Muscle of leg (tissue), 11 donors: ENCODE data around the gene WDR83. TPM values are rescaled to one million over a fixed set of nuclear protein-coding genes. Genes with fewer than 3 reads are reported as not detected.
A peak's percentile ranks its signal among the peaks of the same experiment; 100 is the strongest.
"Not testable (repeated sequence)": the region's sequence is repeated elsewhere in the genome, so short reads cannot be mapped to it uniquely, and the experiment has no call there.

Experiments used
- DNase-seq: peaks from one replicate; pipeline ENCODE4 v3.0.0; 2013
- H3K27ac ChIP-seq: one replicate; pipeline ENCODE4 v1.5.1; 2013; ENCODE audit warnings: mild to moderate bottlenecking, low read length, control low read depth
- H3K27me3 ChIP-seq: one replicate; pipeline ENCODE4 v1.6.1; 2013; ENCODE audit warnings: low read length; ENCODE audit not compliant: control insufficient read depth, insufficient read depth
- H3K36me3 ChIP-seq: one replicate; pipeline ENCODE4 v1.6.1; 2013; ENCODE audit warnings: low read length; ENCODE audit not compliant: control insufficient read depth, insufficient read depth
- H3K4me1 ChIP-seq: one replicate; pipeline ENCODE4 v1.6.1; 2013; ENCODE audit warnings: low read length; ENCODE audit not compliant: control insufficient read depth, insufficient read depth
- H3K4me3 ChIP-seq: one replicate; pipeline ENCODE4 v1.5.1; 2013; ENCODE audit warnings: low read length, control low read depth
- H3K9me3 ChIP-seq: replicated peaks from 2 replicates; pipeline ENCODE4 v1.6.1; 2013; ENCODE audit warnings: low read depth, low read length; ENCODE audit not compliant: control insufficient read depth
- WGBS: methylation state at CpG from one replicate; pipeline ENCODE4 v1.1.5; 2013; ENCODE audit warnings: missing lambda C conversion rate; ENCODE audit not compliant: insufficient coverage; 5-methylcytosine and 5-hydroxymethylcytosine counted together
- polyA plus RNA-seq, 8 donors: library from polyadenylated mRNA; unstranded; fragments of 120-200 nt; gene quantifications; one replicate each; pipeline versions ENCODE4 v1.2.1 to v1.2.3, GENCODE V29; 2013; ENCODE audit warnings: inconsistent platforms in 1 of 8, low replicate concordance in 1 of 8; ENCODE audit not compliant: insufficient read length in 8 of 8, insufficient read depth in 1 of 8
- total RNA-seq: library from RNA; stranded (reverse); fragments of 120-200 nt; gene quantifications from one replicate; pipeline ENCODE4 v1.2.4, GENCODE V29; 2013

WDR83 gene
- total and polyA plus RNA-seq, 9 donors = 6.8 to 16.0 (median 13.0) TPM

GRCh38 chr19:12696366-12697335 is 30.0 kb downstream of the WDR83 start, which contains the start of gene FBXW9:
FBXW9 (minus strand) TSS chr19:12696631; CDS start chr19:12696581, 50 bp downstream.
- under 1% methylated on average over 51 of the region's 59 CpGs for WGBS
- Histone ChIP-seq H3K27ac (peak within 1 kb of the TSS; percentile 95), H3K4me3 (peak within 1 kb of the TSS; percentile 96), H3K4me1 (peaks cover 14% of the 10 kb centered on the region), H3K36me3 (peaks cover 30% of the 10 kb centered on the region), H3K27me3 (no peaks in the 10 kb centered on the region), H3K9me3 (no peaks in the 10 kb centered on the region)
- peak; percentile 98 for DNase-seq

- H3K9me3 ChIP-seq, H3K27ac ChIP-seq, DNase-seq, H3K27me3 ChIP-seq, H3K4me3 ChIP-seq: not testable (repeated sequence)
- Histone ChIP-seq H3K4me1 (peaks cover 14% of the 10 kb centered on the region), H3K36me3 (peaks cover 38% of the 10 kb centered on the region)
- WGBS = 94% methylated on average over 20 of the region's 22 CpGs
These were observed 30.8 kb downstream of the WDR83 start for GRCh38 chr19:12697425-12697824.

- 93% methylated on average over 3 of the region's 6 CpGs for WGBS
- no peaks in the 10 kb centered on the region for H3K9me3 ChIP-seq
- no peak overlapping the region for H3K4me3 ChIP-seq
- peaks cover 45% of the 10 kb centered on the region for H3K36me3 ChIP-seq
- H3K4me1 ChIP-seq = peaks cover 14% of the 10 kb centered on the region
- no peaks in the 10 kb centered on the region for H3K27me3 ChIP-seq
- no peak overlapping the region for H3K27ac ChIP-seq
- no peak for DNase-seq
These were observed 31.5 kb downstream of the WDR83 start for GRCh38 chr19:12698138-12698537.

GRCh38 chr19:12701596-12702282 is 35.1 kb downstream of the WDR83 start:
- H3K9me3 ChIP-seq = no peaks in the 10 kb centered on the region
- H3K4me3 ChIP-seq = no peak overlapping the region
- H3K36me3 ChIP-seq = peaks cover 76% of the 10 kb centered on the region
- H3K27ac ChIP-seq = no peak overlapping the region
- DNase-seq = no peak
- peaks cover 5% of the 10 kb centered on the region for H3K4me1 ChIP-seq
- 89% methylated on average over 33 of the region's 33 CpGs for WGBS
- H3K27me3 ChIP-seq = no peaks in the 10 kb centered on the region

- Histone ChIP-seq H3K9me3 (no peaks in the 10 kb centered on the region), H3K36me3 (peaks cover 87% of the 10 kb centered on the region), H3K27ac (no peak overlapping the region), H3K27me3 (no peaks in the 10 kb centered on the region), H3K4me1 (no peaks in the 10 kb centered on the region), H3K4me3 (no peak overlapping the region)
- 48% methylated on average over 8 of the region's 9 CpGs for WGBS
- DNase-seq = peak; percentile 58
These were observed 36.4 kb downstream of the WDR83 start for GRCh38 chr19:12703046-12703445.

- H3K4me3 ChIP-seq = no peak overlapping the region
- H3K4me1 ChIP-seq = no peaks in the 10 kb centered on the region
- H3K27ac ChIP-seq = no peak overlapping the region
- 93% methylated on average over 11 of the region's 13 CpGs for WGBS
- no peaks in the 10 kb centered on the region for H3K27me3 ChIP-seq
- DNase-seq = no peak
- no peaks in the 10 kb centered on the region for H3K9me3 ChIP-seq
- peaks cover 86% of the 10 kb centered on the region for H3K36me3 ChIP-seq
These were observed 38.6 kb downstream of the WDR83 start for GRCh38 chr19:12705169-12705568.

GRCh38 chr19:12705654-12706331 is 39.2 kb downstream of the WDR83 start:
- H3K27ac ChIP-seq = no peak overlapping the region
- H3K36me3 ChIP-seq = peaks cover 88% of the 10 kb centered on the region
- no peaks in the 10 kb centered on the region for H3K27me3 ChIP-seq
- DNase-seq = no peak
- H3K4me3 ChIP-seq = no peak overlapping the region
- H3K4me1 ChIP-seq = no peaks in the 10 kb centered on the region
- 94% methylated on average over 26 of the region's 29 CpGs for WGBS
- no peaks in the 10 kb centered on the region for H3K9me3 ChIP-seq

- H3K36me3 ChIP-seq = peaks cover 88% of the 10 kb centered on the region
- no peak for DNase-seq
- H3K4me1 ChIP-seq = no peaks in the 10 kb centered on the region
- H3K4me3 ChIP-seq = no peak overlapping the region
- WGBS = 90% methylated on average over 10 of the region's 13 CpGs
- no peaks in the 10 kb centered on the region for H3K9me3 ChIP-seq
- no peak overlapping the region for H3K27ac ChIP-seq
- H3K27me3 ChIP-seq = no peaks in the 10 kb centered on the region
These were observed 39.7 kb downstream of the WDR83 start for GRCh38 chr19:12706332-12706718.

GRCh38 chr19:12708641-12709040 is 42.0 kb downstream of the WDR83 start:
- H3K27me3 ChIP-seq = no peaks in the 10 kb centered on the region
- H3K27ac ChIP-seq = no peak overlapping the region
- no peaks in the 10 kb centered on the region for H3K9me3 ChIP-seq
- no peak for DNase-seq
- H3K36me3 ChIP-seq = peaks cover 83% of the 10 kb centered on the region
- H3K4me3 ChIP-seq = no peak overlapping the region
- no peaks in the 10 kb centered on the region for H3K4me1 ChIP-seq
- WGBS = 93% methylated on average over 5 of the region's 8 CpGs

- H3K27me3 ChIP-seq = no peaks in the 10 kb centered on the region
- no peaks in the 10 kb centered on the region for H3K9me3 ChIP-seq
- H3K4me1 ChIP-seq = no peaks in the 10 kb centered on the region
- 89% methylated on average over 9 of the region's 17 CpGs for WGBS
- no peak for DNase-seq
- H3K27ac ChIP-seq = no peak overlapping the region
- peaks cover 86% of the 10 kb centered on the region for H3K36me3 ChIP-seq
- H3K4me3 ChIP-seq = no peak overlapping the region
These were observed 44.6 kb downstream of the WDR83 start for GRCh38 chr19:12711187-12711586.
